ENCODE results near the gene SH3BGRL3. TPM values are rescaled to one million over a fixed set of nuclear protein-coding genes. Genes with fewer than 3 reads are reported as not detected.
"Not testable (repeated sequence)": the region's sequence is repeated elsewhere in the genome, so short reads cannot be mapped to it uniquely, and the experiment has no call there.

The SH3BGRL3 gene
- 12.3 TPM for total RNA-seq
- polyA plus RNA-seq: 123 TPM

DNA sequence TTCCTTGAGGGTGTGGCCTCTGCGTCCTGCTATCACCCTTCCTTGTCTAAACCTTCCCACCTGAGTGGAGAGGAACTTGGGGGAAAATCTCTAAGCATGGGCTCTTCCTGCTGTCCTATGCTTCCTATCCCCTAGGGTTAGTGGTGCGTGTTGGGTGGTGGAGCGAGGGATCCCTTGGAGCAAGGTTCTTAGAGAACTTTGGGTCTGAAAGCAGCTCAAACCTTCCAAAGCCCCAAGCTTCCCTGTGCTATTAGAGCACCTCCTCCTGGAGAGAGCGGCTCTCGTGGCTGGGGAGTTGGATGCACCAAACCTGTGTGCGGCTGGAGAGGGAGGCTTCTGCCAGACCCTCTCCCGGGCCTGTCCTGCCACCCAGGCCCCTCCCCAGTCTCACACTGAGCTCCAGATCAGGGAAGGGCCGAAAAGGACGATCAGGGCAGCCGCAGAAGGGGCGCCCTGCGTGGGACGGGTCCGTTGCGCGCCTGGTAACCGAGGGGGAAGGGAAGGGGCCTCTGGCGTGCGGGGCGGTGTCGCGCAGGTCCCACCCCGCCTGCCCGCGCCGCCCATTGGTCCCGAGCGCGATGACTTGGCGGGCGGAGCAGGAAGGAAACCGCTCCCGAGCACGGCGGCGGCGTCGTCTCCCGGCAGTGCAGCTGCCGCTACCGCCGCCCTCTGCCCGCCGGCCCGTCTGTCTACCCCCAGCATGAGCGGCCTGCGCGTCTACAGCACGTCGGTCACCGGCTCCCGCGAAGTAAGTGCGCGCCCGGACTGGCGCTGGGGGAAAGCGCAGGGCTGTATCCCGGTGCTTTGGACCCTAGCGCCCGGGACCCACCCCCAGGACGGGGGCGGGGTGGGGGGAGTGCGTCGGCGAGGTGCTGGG lies at the start of gene SH3BGRL3:
SH3BGRL3 (plus strand) TSS at position 631 of the 877 bp plus-strand sequence; CDS start at position 701, 70 bp downstream.
- Histone ChIP-seq H3K4me1 (ENCODE audit: insufficient read depth) (no peaks in the 10 kb centered on the region), H3K36me3 (ENCODE audit: insufficient read depth) (no peaks in the 10 kb centered on the region), H3K4me3 (ENCODE audit: low read depth, low read length) (peak within 1 kb of the TSS; percentile 80), H3K27ac (ENCODE audit: low read depth) (peak within 1 kb of the TSS; percentile 98)
- WGBS: under 1% methylated on average over 66 of the region's 66 CpGs
- DNase-seq (ENCODE audit: extremely low spot score): peak; percentile 31

DNA sequence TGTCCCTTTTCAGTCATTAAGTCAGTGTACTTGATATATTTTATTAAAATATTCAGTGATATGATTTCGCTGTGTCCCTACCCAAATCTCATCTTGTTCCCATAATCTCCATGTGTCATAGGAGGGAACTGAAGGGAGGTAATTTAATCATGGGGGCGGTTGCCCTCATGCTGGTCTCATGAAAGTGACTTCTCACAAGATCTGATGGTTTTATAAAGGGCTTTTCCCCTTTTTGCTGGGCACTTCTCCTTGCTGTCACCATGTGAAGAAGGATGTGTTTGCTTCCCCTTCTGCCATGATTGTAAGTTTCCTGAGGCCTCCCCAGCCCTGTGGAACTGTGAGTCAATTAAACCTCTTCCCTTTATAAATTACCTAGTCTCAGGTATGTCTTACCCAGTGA lies 49.2 kb upstream of the SH3BGRL3 start:
- WGBS: 84% methylated on average over 2 of the region's 2 CpGs
- H3K27ac ChIP-seq (ENCODE audit: low read depth); H3K36me3 ChIP-seq (ENCODE audit: insufficient read depth); H3K4me3 ChIP-seq (ENCODE audit: low read depth, low read length); DNase-seq (ENCODE audit: extremely low spot score); H3K4me1 ChIP-seq (ENCODE audit: insufficient read depth): not testable (repeated sequence)

DNA sequence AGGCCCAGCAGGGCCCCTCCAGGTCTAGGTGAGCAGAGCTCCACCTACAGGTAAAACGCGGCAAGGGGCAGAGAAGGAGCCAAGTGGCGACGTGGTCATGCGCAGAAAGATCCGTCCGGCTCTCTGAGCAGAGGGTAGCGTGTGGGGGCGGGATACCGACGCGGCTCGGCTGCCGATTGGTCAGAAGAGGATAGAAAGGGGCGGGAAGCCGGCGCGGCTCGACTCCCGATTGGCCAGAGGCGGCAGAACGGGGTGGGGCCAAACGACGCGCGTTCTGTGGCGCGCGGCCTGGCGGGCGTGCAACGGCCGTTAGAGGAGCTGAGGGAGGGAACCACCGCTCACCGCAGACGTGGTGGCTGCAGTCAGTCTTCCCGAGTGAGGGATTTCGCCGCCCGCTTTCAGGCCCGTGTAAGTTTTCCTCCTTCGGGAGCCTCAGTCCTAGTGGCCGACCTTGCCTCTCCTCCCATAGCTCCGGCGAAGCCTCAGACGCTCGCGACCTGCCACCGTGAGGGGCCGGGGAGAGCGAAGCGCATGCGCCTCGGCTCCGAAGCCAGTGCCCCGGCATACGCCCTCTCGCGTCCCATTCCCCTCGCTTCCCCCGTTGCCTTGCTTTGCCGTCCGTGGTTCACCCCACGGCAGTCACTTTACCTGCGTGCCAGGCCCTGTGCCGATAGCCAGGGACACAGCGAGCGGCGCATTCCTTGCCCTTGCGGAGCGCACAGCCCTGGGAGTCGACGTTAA lies 45.8 kb upstream of the SH3BGRL3 start, which contains the start of gene CEP85:
CEP85 (plus strand) TSS at position 298 of the 741 bp plus-strand sequence. CDS start 5,584 bp downstream, outside the sequence.
- under 1% methylated on average over 73 of the region's 73 CpGs for WGBS
- H3K4me3 ChIP-seq (ENCODE audit: low read depth, low read length): peak within 1 kb of the TSS; percentile 45
- H3K4me1 ChIP-seq (ENCODE audit: insufficient read depth): no peaks in the 10 kb centered on the region
- peak within 1 kb of the TSS; percentile 65 for H3K27ac ChIP-seq (ENCODE audit: low read depth)
- peak; percentile 97 for DNase-seq (ENCODE audit: extremely low spot score)
- no peaks in the 10 kb centered on the region for H3K36me3 ChIP-seq (ENCODE audit: insufficient read depth)

DNA sequence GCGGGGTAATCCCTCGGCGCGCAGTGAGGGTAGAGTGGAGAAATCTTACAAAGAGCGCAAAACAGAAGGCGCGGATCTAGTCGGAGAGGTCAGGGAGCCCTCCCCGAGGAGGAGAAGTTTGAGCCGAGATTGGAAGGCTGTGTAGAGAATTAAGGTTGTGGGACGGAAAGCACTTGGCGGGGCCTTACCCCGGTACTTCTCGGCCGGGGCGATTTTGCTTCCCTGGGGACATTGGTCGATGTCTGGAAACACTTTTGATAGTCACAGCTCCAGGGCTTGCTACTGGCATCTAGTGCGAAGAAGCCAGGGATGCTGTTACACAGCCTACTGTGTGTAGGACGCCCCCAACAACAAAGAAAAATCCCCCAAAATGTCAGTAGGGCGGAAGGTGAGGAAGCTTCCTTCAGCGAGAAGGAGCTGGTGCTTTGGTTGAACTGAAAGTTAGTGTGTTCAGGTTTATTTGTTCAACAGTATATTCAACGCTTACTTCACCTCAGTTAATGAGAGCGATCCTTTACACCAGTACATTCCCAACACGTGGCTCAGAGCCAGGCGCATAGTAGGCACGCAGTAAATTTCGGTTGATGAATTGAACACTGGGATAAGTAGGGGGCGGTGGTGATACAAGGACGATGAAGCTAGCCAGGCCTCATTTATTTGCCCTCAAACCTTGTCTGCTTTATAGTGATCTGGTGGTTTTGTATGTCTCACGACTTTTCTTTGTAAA lies 45.1 kb upstream of the SH3BGRL3 start:
- Histone ChIP-seq H3K4me1 (ENCODE audit: insufficient read depth) (no peaks in the 10 kb centered on the region), H3K4me3 (ENCODE audit: low read depth, low read length) (peak overlapping the region; percentile 45), H3K36me3 (ENCODE audit: insufficient read depth) (no peaks in the 10 kb centered on the region), H3K27ac (ENCODE audit: low read depth) (peak overlapping the region; percentile 65)
- WGBS: 3% methylated on average over 30 of the region's 30 CpGs
- DNase-seq (ENCODE audit: extremely low spot score): no peak

GRCh38 chr1:26237230-26237966 lies 42.5 kb upstream of the SH3BGRL3 start:
- DNase-seq (ENCODE audit: extremely low spot score): no peak
- no peaks in the 10 kb centered on the region for H3K4me1 ChIP-seq (ENCODE audit: insufficient read depth)
- H3K36me3 ChIP-seq (ENCODE audit: insufficient read depth): no peaks in the 10 kb centered on the region
- 78% methylated on average over 6 of the region's 6 CpGs for WGBS
- no peak overlapping the region for H3K4me3 ChIP-seq (ENCODE audit: low read depth, low read length)
- peak overlapping the region; percentile 23 for H3K27ac ChIP-seq (ENCODE audit: low read depth)

DNA sequence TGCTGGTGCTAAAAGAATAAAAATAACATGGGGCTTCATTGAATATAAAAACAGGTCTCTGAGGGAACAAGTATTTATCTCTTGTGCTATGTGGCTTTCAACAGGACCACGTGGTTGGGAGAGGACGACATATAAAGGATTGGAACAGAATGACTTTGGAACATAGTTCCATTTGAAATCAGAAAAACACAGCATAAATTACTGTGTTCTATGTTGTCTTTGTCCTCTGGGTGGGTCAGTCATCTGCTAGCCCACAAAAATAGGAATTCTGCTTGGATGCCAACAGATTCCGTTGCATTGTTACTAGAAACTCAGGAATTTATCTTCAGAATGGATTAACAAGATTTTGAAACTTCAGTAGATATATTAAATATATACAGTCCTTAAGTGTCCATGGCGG lies 40.0 kb upstream of the SH3BGRL3 start:
- no peaks in the 10 kb centered on the region for H3K36me3 ChIP-seq (ENCODE audit: insufficient read depth)
- no peak overlapping the region for H3K4me3 ChIP-seq (ENCODE audit: low read depth, low read length)
- H3K4me1 ChIP-seq (ENCODE audit: insufficient read depth): no peaks in the 10 kb centered on the region
- no peak overlapping the region for H3K27ac ChIP-seq (ENCODE audit: low read depth)
- 68% methylated on average over 4 of the region's 4 CpGs for WGBS
- no peak for DNase-seq (ENCODE audit: extremely low spot score)

- Histone ChIP-seq H3K27ac (ENCODE audit: low read depth) (no peak overlapping the region), H3K36me3 (ENCODE audit: insufficient read depth) (no peaks in the 10 kb centered on the region), H3K4me1 (ENCODE audit: insufficient read depth) (no peaks in the 10 kb centered on the region), H3K4me3 (ENCODE audit: low read depth, low read length) (no peak overlapping the region)
- 77% methylated on average over 7 of the region's 7 CpGs for WGBS
- no peak for DNase-seq (ENCODE audit: extremely low spot score)
Observed at GRCh38 chr1:26252718-26253117, 27.2 kb upstream of the SH3BGRL3 start.

DNA sequence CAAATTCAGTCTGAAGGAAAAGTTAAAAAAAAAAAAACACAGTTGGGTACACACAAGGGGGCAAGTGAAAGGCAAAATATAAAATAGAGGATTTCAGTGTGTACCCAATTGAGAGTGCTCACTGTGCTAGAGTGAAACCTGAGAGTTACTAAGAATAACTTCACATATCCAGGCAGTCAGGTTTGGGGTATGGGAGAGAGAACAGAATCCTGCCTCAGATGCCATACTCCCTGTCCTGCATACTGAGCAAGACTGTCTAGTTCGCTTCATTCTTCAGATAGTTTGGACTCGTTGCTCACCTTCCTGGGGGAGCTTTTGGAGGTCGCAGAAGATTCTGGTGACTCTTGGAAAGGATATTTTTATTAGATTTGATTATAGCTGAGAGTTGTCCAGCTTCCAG lies 25.5 kb upstream of the SH3BGRL3 start:
- peaks cover 3% of the 10 kb centered on the region for H3K36me3 ChIP-seq (ENCODE audit: insufficient read depth)
- H3K4me1 ChIP-seq (ENCODE audit: insufficient read depth): no peaks in the 10 kb centered on the region
- no peak overlapping the region for H3K27ac ChIP-seq (ENCODE audit: low read depth)
- DNase-seq (ENCODE audit: extremely low spot score): no peak
- WGBS: 90% methylated on average over 3 of the region's 3 CpGs
- no peak overlapping the region for H3K4me3 ChIP-seq (ENCODE audit: low read depth, low read length)

DNA sequence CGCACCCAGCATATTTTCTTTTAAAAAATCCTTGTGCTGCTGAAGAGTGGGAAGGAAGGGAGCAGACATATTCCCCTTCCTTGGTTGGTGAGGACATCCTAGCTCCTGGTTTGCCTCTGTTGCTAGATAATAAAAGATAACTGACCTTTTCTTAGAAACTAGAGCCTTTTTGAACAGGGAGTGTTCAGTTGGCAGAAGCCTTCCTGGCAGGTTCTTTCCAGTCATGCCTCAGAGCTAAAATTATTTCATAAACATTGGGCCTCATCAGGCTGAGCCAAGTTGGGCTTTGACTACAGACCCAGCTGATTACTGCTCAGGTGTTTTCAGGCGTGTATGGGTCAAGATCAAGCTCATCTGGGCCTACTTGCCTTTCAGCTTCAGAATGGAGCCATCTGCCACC lies 22.7 kb upstream of the SH3BGRL3 start:
- H3K27ac ChIP-seq (ENCODE audit: low read depth): no peak overlapping the region
- H3K36me3 ChIP-seq (ENCODE audit: insufficient read depth): peaks cover 3% of the 10 kb centered on the region
- DNase-seq (ENCODE audit: extremely low spot score): no peak
- no peaks in the 10 kb centered on the region for H3K4me1 ChIP-seq (ENCODE audit: insufficient read depth)
- H3K4me3 ChIP-seq (ENCODE audit: low read depth, low read length): no peak overlapping the region
- 95% methylated on average over 2 of the region's 2 CpGs for WGBS

DNA sequence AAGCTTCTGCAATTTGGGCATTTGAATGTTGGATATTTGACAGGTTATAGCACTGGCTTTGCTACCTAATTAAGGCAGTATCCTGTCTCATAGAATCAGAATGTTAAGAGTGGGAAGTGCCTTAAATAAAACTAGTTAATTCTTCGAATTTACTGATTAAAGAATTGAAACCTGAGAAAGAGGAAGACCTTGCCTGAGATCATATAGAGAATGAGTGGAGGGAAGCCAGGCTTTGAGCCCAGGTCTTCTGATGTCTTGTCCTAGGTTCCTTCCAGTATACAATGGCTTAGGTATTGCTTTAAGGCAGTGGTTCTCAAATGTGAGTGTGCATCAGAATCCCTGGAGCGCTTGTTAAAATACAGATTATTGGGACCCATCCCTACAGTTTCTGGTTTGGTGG lies 20.9 kb upstream of the SH3BGRL3 start:
- DNase-seq (ENCODE audit: extremely low spot score): no peak
- WGBS: 92% methylated on average over 2 of the region's 2 CpGs
- no peaks in the 10 kb centered on the region for H3K4me1 ChIP-seq (ENCODE audit: insufficient read depth)
- H3K27ac ChIP-seq (ENCODE audit: low read depth): no peak overlapping the region
- H3K36me3 ChIP-seq (ENCODE audit: insufficient read depth): peaks cover 3% of the 10 kb centered on the region
- no peak overlapping the region for H3K4me3 ChIP-seq (ENCODE audit: low read depth, low read length)

GRCh38 chr1:26259578-26259977 lies 20.3 kb upstream of the SH3BGRL3 start:
- Histone ChIP-seq H3K36me3 (ENCODE audit: insufficient read depth) (peaks cover 3% of the 10 kb centered on the region), H3K4me3 (ENCODE audit: low read depth, low read length) (no peak overlapping the region), H3K27ac (ENCODE audit: low read depth) (no peak overlapping the region), H3K4me1 (ENCODE audit: insufficient read depth) (no peaks in the 10 kb centered on the region)
- no peak for DNase-seq (ENCODE audit: extremely low spot score)
- 93% methylated on average over 5 of the region's 5 CpGs for WGBS

GRCh38 chr1:26263212-26263611 lies 16.7 kb upstream of the SH3BGRL3 start:
- WGBS: 94% methylated on average over 5 of the region's 5 CpGs
- no peak for DNase-seq (ENCODE audit: extremely low spot score)
- no peaks in the 10 kb centered on the region for H3K4me1 ChIP-seq (ENCODE audit: insufficient read depth)
- no peak overlapping the region for H3K4me3 ChIP-seq (ENCODE audit: low read depth, low read length)
- H3K36me3 ChIP-seq (ENCODE audit: insufficient read depth): peaks cover 3% of the 10 kb centered on the region
- no peak overlapping the region for H3K27ac ChIP-seq (ENCODE audit: low read depth)

- peaks cover 4% of the 10 kb centered on the region for H3K36me3 ChIP-seq (ENCODE audit: insufficient read depth)
- WGBS: 100% methylated on average over 1 of the region's 1 CpG
Observed at GRCh38 chr1:26265405-26265804, 14.5 kb upstream of the SH3BGRL3 start.

More at GRCh38 chr1:26265405-26265804, 14.5 kb upstream of the SH3BGRL3 start:
- Histone ChIP-seq H3K4me1 (ENCODE audit: insufficient read depth) (no peaks in the 10 kb centered on the region), H3K27ac (ENCODE audit: low read depth) (no peak overlapping the region), H3K4me3 (ENCODE audit: low read depth, low read length) (no peak overlapping the region)
- DNase-seq (ENCODE audit: extremely low spot score): no peak

All from urinary bladder (tissue), 4 donors.